Lower leg skin (tissue), 4 donors: ENCODE measurements around the gene MSH6. TPM values are rescaled to one million over a fixed set of nuclear protein-coding genes. Genes with fewer than 3 reads are reported as not detected.
A peak's percentile ranks its signal among the peaks of the same experiment; 100 is the strongest.

ENCODE experiments used
- DNase-seq, 2 donors: peaks; one replicate each; pipeline ENCODE4 v3.0.0-alpha.2; 2019; ENCODE audit warnings: low spot score in 2 of 2
- H3K4me3 ChIP-seq: fragments of 200-600 bp; sonication (generic); 2 replicates; pipeline ENCODE4 v1.5.1; 2017; ENCODE audit warnings: mild to moderate bottlenecking, low read depth; ENCODE audit not compliant: poor library complexity, severe bottlenecking
- CTCF ChIP-seq, 3 donors: fragments of 450-650 bp; IDR thresholded peaks; one replicate each; pipeline ENCODE4 v1.5.1; 2016; ENCODE audit warnings: antibody characterized with exemption in 3 of 3, mild to moderate bottlenecking in 3 of 3, moderate library complexity in 2 of 3
- POLR2A ChIP-seq, 2 donors: fragments of 450-650 bp; IDR thresholded peaks; one replicate each; pipeline ENCODE4 v1.6.1; 2016 to 2017; ENCODE audit warnings: antibody characterized with exemption in 2 of 2, mild to moderate bottlenecking in 1 of 2, moderate library complexity in 1 of 2
- WGBS, 2 donors: methylation state at CpG; one replicate each; pipeline ENCODE4 v1.1.5; 2018; 5-methylcytosine and 5-hydroxymethylcytosine counted together
- intact Hi-C: fragments of 100-400 bp; cut with DNase I; formaldehyde crosslinking; loops from one replicate; pipeline ENCODE4 v1.15.0; 2023; ENCODE audit warnings: low total_unique reads
- total RNA-seq, 4 donors: library from RNA; depleted of rRNA; stranded (reverse); fragments of >200 nt; gene quantifications; one replicate each; pipeline ENCODE4 v1.1.0, GENCODE V29; 2016

The MSH6 gene
- total RNA-seq, 4 donors from 2014 or later, result 22.6 to 40.9 (median 34.7) TPM

- no peak for TF ChIP-seq CTCF (IDR thresholded peaks at IDR 0.05)
- TF ChIP-seq POLR2A (IDR thresholded peaks at IDR 0.05), result no peak
- intact Hi-C loops, result no loop called here
- 75 to 81% methylated on average over 13 of the region's 13 CpGs for WGBS, 2 donors
- H3K4me3 ChIP-seq, result no peak overlapping the region
- no peak for DNase-seq
Measured at GRCh38 chr2:47777277-47777937, 5.5 kb upstream of the MSH6 start.

GRCh38 chr2:47778698-47779425, 4.1 kb upstream of the MSH6 start:
- intact Hi-C loops, result no loop called here
- TF ChIP-seq POLR2A (IDR thresholded peaks at IDR 0.05), result no peak
- TF ChIP-seq CTCF (IDR thresholded peaks at IDR 0.05), result no peak
- 90 to 91% methylated on average over 8 of the region's 8 CpGs for WGBS, 2 donors
- no peak overlapping the region for H3K4me3 ChIP-seq
- no peak for DNase-seq

- 91 to 93% methylated on average over 8 of the region's 8 CpGs for WGBS, 2 donors
- TF ChIP-seq CTCF (IDR thresholded peaks at IDR 0.05) (no peak), POLR2A (IDR thresholded peaks at IDR 0.05) (no peak)
- intact Hi-C loops, result no loop called here
Measured at GRCh38 chr2:47779426-47779790, 3.5 kb upstream of the MSH6 start.

GRCh38 chr2:47782381-47782670, 619 bp upstream of the MSH6 start:
- TF ChIP-seq POLR2A (IDR thresholded peaks at IDR 0.05) (no peak), CTCF (IDR thresholded peaks at IDR 0.05) (no peak)
- WGBS, 2 donors, result 3 to 7% methylated on average over 7 of the region's 7 CpGs
- intact Hi-C loops, result no loop called here
- DNase-seq, result no peak
- peak overlapping the region; percentile 57 for H3K4me3 ChIP-seq

More at GRCh38 chr2:47779426-47779790, 3.5 kb upstream of the MSH6 start:
- H3K4me3 ChIP-seq, result no peak overlapping the region
- no peak for DNase-seq

- DNase-seq, result peak; percentile 39 to 93
- no peak for TF ChIP-seq CTCF (IDR thresholded peaks at IDR 0.05)
- TF ChIP-seq POLR2A (IDR thresholded peaks at IDR 0.05), result no peak
- intact Hi-C loops, result no loop called here
- 1 to 2% methylated on average over 41 to 55 of the region's 71 CpGs for WGBS, 2 donors
- H3K4me3 ChIP-seq, result peak overlapping the region; percentile 78
Measured at GRCh38 chr2:47783486-47784351, 774 bp downstream of the MSH6 start.
